ENCODE results near the gene PPP1CC. TPM values are rescaled to one million over a fixed set of nuclear protein-coding genes. Genes with fewer than 3 reads are reported as not detected.
A peak's percentile ranks its signal among the peaks of the same experiment; 100 is the strongest.

PPP1CC gene
- total RNA-seq, 3 donors from 2014 or later (not counting 1 experiment from before 2014, with no cell fraction given), result 114 to 121 (median 117) TPM

DNA sequence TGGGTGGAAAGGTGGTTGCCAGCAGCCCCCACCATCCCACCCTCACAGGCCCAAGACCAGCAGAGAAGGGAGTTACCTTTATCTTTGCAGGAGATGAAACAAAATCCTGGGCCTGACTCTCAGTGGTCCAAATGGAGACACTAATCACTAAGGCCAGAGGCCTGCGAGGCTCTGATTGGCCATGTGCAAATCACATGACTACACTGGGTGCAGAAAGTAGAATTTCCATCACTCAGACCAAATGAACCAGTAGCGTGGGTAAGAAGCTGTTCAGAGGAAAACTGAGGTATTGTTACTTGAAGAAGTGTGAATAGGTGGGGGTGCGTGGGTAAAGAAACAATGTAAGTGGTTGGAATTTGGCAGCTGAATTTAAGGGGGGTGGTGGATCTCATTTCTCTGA is 20.2 kb upstream of the PPP1CC start:
- Mint-ChIP-seq H3K9me3 (no peaks in the 10 kb centered on the region), H3K4me3 (no peak overlapping the region), H3K36me3 (no peaks in the 10 kb centered on the region), H3K4me1 (peaks cover 0 to 6% of the 10 kb centered on the region in 2 donors), H3K27ac (no peak overlapping the region), H3K27me3 (ENCODE audit: low read depth in 2 of 2) (no peaks in the 10 kb centered on the region)
- H3K36me3 ChIP-seq (ENCODE audit: control insufficient read depth, insufficient read depth, low read length), result no peaks in the 10 kb centered on the region
- H3K27ac ChIP-seq (ENCODE audit: low read length), result no peak overlapping the region
- TF ChIP-seq, protein P1, sequence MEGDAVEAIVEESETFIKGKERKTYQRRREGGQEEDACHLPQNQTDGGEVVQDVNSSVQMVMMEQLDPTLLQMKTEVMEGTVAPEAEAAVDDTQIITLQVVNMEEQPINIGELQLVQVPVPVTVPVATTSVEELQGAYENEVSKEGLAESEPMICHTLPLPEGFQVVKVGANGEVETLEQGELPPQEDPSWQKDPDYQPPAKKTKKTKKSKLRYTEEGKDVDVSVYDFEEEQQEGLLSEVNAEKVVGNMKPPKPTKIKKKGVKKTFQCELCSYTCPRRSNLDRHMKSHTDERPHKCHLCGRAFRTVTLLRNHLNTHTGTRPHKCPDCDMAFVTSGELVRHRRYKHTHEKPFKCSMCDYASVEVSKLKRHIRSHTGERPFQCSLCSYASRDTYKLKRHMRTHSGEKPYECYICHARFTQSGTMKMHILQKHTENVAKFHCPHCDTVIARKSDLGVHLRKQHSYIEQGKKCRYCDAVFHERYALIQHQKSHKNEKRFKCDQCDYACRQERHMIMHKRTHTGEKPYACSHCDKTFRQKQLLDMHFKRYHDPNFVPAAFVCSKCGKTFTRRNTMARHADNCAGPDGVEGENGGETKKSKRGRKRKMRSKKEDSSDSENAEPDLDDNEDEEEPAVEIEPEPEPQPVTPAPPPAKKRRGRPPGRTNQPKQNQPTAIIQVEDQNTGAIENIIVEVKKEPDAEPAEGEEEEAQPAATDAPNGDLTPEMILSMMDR (IDR thresholded peaks at IDR 0.05), result no peak
- H3K4me1 ChIP-seq (ENCODE audit: control insufficient read depth, insufficient read depth, low read length), result no peaks in the 10 kb centered on the region
- H3K4me3 ChIP-seq (ENCODE audit: low read length), result no peak overlapping the region
- H3K9me3 ChIP-seq (ENCODE audit: control insufficient read depth, insufficient read depth, low read length), result no peaks in the 10 kb centered on the region
- DNase-seq, result no peak
- ATAC-seq, result peak in 1 of 3 donors; percentile 30
- intact Hi-C loops (cut with micrococcal nuclease), result no loop called here
- no peaks in the 10 kb centered on the region for H3K27me3 ChIP-seq (ENCODE audit: control insufficient read depth, insufficient read depth, low read length)
- 67% methylated on average over 3 of the region's 3 CpGs for WGBS (ENCODE audit: insufficient coverage)

DNA sequence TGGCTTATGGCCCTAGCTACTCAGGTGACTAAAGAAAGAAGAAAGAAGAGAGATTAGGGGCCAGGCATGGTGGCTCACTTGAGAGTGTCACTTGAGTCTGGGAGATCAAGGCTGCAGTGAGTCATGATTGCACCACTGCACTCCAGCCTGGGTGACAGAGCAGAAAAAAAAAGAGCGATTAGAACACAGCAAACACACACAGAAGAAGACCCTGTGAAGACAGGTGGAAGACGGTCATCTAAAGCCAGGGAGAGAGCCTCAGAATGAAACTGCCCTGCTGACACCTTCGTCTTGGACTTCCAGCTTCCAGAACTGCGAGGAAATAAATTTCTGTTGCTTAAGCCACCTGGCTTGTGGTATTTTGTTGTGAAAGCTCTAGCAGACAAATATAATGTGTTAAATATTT is 17.5 kb upstream of the PPP1CC start:
- H3K27me3 Mint-ChIP-seq (ENCODE audit: low read depth in 2 of 2), result no peaks in the 10 kb centered on the region
- ATAC-seq, result no peak
- Histone ChIP-seq H3K4me1 (ENCODE audit: control insufficient read depth, insufficient read depth, low read length) (no peaks in the 10 kb centered on the region), H3K36me3 (ENCODE audit: control insufficient read depth, insufficient read depth, low read length) (no peaks in the 10 kb centered on the region), H3K9me3 (ENCODE audit: control insufficient read depth, insufficient read depth, low read length) (no peaks in the 10 kb centered on the region), H3K27me3 (ENCODE audit: control insufficient read depth, insufficient read depth, low read length) (no peaks in the 10 kb centered on the region), H3K27ac (ENCODE audit: low read length) (no peak overlapping the region), H3K4me3 (ENCODE audit: low read length) (no peak overlapping the region)
- no peak overlapping the region for H3K4me3 Mint-ChIP-seq
- no peak overlapping the region for H3K27ac Mint-ChIP-seq
- H3K4me1 Mint-ChIP-seq, result peaks cover 0 to 6% of the 10 kb centered on the region in 2 donors
- WGBS (ENCODE audit: insufficient coverage), result 82% methylated on average over 4 of the region's 4 CpGs
- no peaks in the 10 kb centered on the region for H3K9me3 Mint-ChIP-seq
- intact Hi-C loops (cut with micrococcal nuclease), result no loop called here
- TF ChIP-seq, protein P1 (IDR thresholded peaks at IDR 0.05), result no peak
- H3K36me3 Mint-ChIP-seq, result no peaks in the 10 kb centered on the region
- no peak for DNase-seq

DNA sequence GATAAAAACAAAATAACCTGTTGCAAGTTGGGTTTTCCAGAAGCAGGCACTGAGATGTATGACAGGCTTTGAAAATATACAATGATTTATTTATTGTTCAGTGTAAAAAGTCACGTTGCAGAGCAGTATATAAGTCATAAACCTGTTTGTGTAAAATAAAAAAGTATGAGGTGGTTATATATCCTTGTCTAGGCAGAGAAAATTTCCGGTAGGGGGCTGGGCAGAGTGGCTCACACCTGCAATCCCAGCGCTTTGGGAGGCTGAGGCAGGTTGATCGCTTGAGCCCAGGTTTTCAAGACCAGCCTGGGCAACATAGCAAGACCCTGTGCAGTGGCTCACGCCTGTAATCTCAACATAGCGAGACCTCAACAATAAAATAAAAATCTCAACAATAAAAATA is 16.2 kb upstream of the PPP1CC start:
- Mint-ChIP-seq H3K27ac (no peak overlapping the region), H3K27me3 (ENCODE audit: low read depth in 2 of 2) (no peaks in the 10 kb centered on the region), H3K4me1 (peaks cover 0 to 6% of the 10 kb centered on the region in 2 donors), H3K4me3 (no peak overlapping the region), H3K9me3 (no peaks in the 10 kb centered on the region), H3K36me3 (no peaks in the 10 kb centered on the region)
- Histone ChIP-seq H3K27me3 (ENCODE audit: control insufficient read depth, insufficient read depth, low read length) (no peaks in the 10 kb centered on the region), H3K4me1 (ENCODE audit: control insufficient read depth, insufficient read depth, low read length) (no peaks in the 10 kb centered on the region), H3K4me3 (ENCODE audit: low read length) (no peak overlapping the region), H3K27ac (ENCODE audit: low read length) (no peak overlapping the region), H3K9me3 (ENCODE audit: control insufficient read depth, insufficient read depth, low read length) (no peaks in the 10 kb centered on the region), H3K36me3 (ENCODE audit: control insufficient read depth, insufficient read depth, low read length) (no peaks in the 10 kb centered on the region)
- ATAC-seq (no peak), DNase-seq (no peak)
- intact Hi-C loops (cut with micrococcal nuclease), result no loop called here
- TF ChIP-seq, protein P1 (IDR thresholded peaks at IDR 0.05), result no peak
- 95% methylated on average over 6 of the region's 6 CpGs for WGBS (ENCODE audit: insufficient coverage)

DNA sequence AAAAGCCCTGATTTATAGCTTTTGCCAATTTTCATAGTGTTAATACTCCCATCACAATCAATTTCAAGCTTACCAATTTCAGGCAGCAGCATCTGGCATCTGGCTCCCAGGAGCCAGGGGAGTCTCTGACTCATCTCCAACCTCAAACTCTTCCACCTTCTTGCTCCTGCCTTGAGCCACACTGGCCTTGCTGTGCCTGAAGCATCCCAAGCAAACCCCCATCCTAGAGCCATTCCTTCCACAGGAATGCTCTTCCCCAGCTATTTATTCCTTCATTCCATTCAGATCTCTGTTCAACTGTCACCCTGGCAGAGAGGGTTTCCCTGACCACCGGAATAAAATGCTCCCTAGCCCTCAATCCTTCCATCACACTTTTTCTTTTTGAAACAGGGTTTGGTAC is 13.9 kb upstream of the PPP1CC start:
- Mint-ChIP-seq H3K4me3 (no peak overlapping the region), H3K36me3 (no peaks in the 10 kb centered on the region), H3K9me3 (no peaks in the 10 kb centered on the region), H3K27ac (no peak overlapping the region), H3K27me3 (ENCODE audit: low read depth in 2 of 2) (no peaks in the 10 kb centered on the region), H3K4me1 (no peaks in the 10 kb centered on the region)
- H3K4me3 ChIP-seq (ENCODE audit: low read length), result no peak overlapping the region
- H3K9me3 ChIP-seq (ENCODE audit: control insufficient read depth, insufficient read depth, low read length), result no peaks in the 10 kb centered on the region
- H3K27me3 ChIP-seq (ENCODE audit: control insufficient read depth, insufficient read depth, low read length), result no peaks in the 10 kb centered on the region
- DNase-seq (no peak), ATAC-seq (no peak)
- intact Hi-C loops (cut with micrococcal nuclease), result no loop called here
- TF ChIP-seq, protein P1 (IDR thresholded peaks at IDR 0.05), result no peak
- H3K4me1 ChIP-seq (ENCODE audit: control insufficient read depth, insufficient read depth, low read length), result no peaks in the 10 kb centered on the region
- H3K36me3 ChIP-seq (ENCODE audit: control insufficient read depth, insufficient read depth, low read length), result no peaks in the 10 kb centered on the region
- WGBS (ENCODE audit: insufficient coverage), result 88% methylated on average over 1 of the region's 1 CpG
- no peak overlapping the region for H3K27ac ChIP-seq (ENCODE audit: low read length)

Data from natural killer cell (primary cell).